Caki2 (cell line): ENCODE measurements around the gene NXN. TPM values are rescaled to one million over a fixed set of nuclear protein-coding genes. Genes with fewer than 3 reads are reported as not detected.
"Not testable (repeated sequence)": the region's sequence is repeated elsewhere in the genome, so short reads cannot be mapped to it uniquely, and the experiment has no call there.

Source experiments
- DNase-seq: peaks from one replicate; pipeline ENCODE4 v3.0.0-alpha.2; 2015; ENCODE audit warnings: low read depth
- in situ Hi-C: cut with HindIII; loops from 2 replicates; pipeline ENCODE4 v1.10.0; 2016; ENCODE audit warnings: low sequenced_read_pairs, low pct_unique_long_range_greater_than_20kb, mixed read lengths
- total RNA-seq: library from RNA; depleted of rRNA; stranded (reverse); fragments of >200 nt; shearing (Covaris generic); gene quantifications from 2 replicates; pipeline ENCODE4 v1.2.3, GENCODE V29; 2014; ENCODE audit warnings: low replicate concordance

NXN gene
- total RNA-seq, 1 experiment from 2014 or later = 65.7 TPM

DNA sequence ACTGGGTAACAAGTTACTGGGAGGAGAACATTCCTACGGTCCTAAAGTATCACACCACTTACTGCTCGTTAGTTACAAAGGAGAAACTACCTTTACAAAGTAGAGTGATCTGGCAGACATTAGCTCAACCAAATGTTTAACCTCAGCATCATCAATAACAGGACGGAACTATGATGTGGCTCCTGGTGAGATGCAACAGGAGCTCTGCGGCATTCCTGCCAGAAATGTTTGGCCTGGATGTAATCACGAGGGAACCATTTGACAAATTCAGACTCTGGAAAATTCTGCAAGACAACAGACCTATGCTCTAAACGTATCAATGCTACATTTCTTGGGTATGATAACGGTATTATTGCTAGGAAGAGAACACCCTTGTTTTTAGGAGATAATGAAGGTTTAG, 117.0 kb downstream of the NXN start:
- in situ Hi-C loops = no loop called here
- no peak for DNase-seq

- no peak for DNase-seq
- in situ Hi-C loops = no loop called here
These were observed 118.2 kb downstream of the NXN start for GRCh38 chr17:861364-861763.

GRCh38 chr17:860805-861204, 118.8 kb downstream of the NXN start:
- in situ Hi-C loops = no loop called here
- no peak for DNase-seq

DNA sequence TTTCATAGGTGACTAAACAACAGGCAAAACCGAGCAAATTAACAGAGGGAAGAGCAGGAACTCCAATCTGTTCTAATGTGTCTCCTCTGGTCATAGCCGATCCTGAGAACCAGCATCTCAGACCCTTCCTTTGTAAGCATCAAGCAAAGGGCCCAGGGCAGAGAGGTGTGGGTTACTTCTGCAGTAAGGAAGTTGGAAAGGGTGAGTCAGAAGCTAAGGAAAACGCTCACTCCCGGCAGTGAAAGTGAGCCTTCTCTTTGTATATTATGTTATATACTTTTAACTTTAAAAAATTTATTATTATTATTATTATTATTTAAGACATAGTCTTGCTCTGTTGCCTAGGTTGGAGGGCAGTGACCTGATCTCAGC, 119.8 kb downstream of the NXN start:
- no peak for DNase-seq
- in situ Hi-C loops = no loop called here

DNA sequence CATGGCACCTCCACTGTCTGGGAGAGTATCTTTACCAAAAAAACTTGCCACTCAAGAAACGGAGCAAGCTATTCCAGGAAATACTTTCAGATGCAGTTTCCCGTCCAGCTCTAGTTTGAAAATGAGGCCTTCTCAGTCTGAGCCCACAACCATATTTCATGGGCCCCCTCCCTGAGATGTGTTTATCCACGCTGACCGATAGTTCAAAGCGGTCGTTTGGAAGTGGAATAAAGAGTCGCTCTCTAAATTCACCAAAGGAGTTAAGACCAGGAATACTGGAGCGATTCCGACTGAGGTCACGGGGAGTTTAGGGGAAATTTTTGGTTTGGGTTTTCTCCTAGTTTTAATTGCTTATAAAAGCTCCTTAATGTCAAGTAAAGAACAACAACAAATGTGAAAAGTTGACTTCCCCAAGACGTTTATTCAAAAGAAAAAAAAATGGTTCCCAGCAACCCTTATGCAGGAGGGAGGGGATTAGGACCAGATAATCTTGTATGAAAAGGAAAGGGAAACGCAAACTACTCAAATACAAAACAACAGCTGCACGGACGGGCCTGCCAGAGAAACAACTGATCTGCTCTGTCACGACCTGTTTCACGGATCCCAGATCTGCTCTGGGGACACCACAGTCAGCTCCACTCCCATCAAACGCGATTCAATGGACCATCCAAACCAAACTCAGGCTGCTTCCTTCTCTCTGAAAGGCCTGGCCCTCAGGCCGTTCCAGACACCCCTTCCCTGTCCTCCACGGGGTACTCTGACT, 120.3 kb downstream of the NXN start:
- in situ Hi-C loops = no loop called here
- DNase-seq = no peak

- in situ Hi-C loops = no loop called here
These were observed 123.4 kb downstream of the NXN start for GRCh38 chr17:856149-856548.

DNA sequence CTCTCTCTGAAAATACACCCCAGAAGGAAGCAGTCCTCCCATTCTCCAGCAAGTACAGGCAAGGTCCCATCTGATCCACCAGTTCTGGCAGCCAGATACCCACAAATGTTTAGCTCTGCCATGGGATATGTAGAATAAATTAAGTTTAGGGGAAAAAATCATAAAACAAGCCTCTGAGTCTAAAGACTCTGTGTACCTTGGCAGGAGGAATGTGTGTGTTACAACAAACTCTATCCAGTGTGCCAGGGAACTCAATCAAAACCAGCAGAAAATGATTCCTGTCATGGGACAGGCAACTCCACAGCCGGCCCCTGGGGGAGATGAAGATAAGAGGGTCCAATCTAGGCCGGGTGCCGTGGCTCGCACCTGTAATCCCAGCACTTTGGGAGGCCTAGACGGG, 124.0 kb downstream of the NXN start:
- in situ Hi-C loops = no loop called here
- DNase-seq = no peak

More at GRCh38 chr17:856149-856548, 123.4 kb downstream of the NXN start:
- no peak for DNase-seq

- in situ Hi-C loops, DNase-seq: not testable (repeated sequence)
These were observed 126.7 kb downstream of the NXN start for GRCh38 chr17:852850-853249.

DNA sequence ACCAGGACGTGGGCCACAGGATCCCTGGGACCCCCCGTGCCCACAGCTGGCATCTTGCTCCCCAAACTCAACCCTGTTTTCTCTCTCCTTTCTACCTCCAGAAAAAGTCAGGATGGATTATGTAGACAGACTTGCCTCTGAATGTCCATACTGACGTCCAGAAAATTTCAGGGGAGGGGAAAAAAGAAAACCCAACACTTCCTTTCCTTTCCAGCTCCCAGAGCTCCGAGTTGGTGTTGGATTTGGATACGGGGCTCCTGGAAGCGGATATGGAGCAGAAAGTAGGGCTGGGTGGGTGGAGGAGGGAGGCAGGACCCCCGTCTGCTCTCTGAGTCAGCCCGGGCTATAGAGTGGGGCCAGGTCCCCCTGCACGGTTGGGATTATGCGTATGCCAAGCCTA, 127.2 kb downstream of the NXN start:
- in situ Hi-C loops = no loop called here

GRCh38 chr17:851924-852323, 127.7 kb downstream of the NXN start:
- no peak for DNase-seq
- in situ Hi-C loops = no loop called here

More for the DNA sequence above, 127.2 kb downstream of the NXN start:
- DNase-seq = no peak

- no peak for DNase-seq
- in situ Hi-C loops = no loop called here
These were observed 128.5 kb downstream of the NXN start for GRCh38 chr17:850851-851763.

DNA sequence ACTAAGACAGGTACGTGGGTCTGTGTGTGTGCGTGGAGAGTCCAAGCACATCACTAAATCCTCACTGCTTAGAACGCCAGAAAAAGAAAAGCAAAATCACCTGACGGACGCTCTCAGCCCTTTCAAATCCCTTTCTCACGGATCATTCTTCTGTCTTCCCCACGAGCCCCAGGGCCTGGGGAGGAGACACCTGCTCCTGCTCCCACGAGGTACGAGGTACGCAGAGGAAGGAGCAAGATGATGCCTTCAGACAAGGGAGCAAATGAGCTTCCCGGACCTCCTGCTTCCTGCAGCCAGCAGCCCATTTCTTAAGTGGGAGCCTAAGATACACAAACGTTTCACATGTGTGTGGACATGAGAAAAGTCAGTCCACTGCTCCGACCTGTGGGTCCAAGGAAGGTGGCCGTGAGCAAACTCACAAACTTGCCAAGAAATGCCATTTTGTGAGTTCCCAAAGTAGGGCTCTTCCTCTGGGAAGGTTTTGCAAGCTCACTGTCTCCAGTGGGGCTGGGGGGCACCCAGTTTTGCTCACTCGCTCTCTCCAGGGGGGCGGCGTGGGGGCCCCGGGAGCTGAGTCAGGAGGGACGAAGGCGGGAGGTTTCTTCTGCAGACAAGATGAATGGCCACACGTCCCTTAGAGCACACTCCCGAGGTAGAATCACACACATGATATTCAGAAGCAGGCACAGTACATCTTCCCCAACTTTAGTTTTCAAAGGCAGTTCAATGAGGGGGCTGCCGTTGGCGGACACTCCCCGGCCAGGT, 129.3 kb downstream of the NXN start:
- in situ Hi-C loops = no loop called here
- DNase-seq = no peak

DNA sequence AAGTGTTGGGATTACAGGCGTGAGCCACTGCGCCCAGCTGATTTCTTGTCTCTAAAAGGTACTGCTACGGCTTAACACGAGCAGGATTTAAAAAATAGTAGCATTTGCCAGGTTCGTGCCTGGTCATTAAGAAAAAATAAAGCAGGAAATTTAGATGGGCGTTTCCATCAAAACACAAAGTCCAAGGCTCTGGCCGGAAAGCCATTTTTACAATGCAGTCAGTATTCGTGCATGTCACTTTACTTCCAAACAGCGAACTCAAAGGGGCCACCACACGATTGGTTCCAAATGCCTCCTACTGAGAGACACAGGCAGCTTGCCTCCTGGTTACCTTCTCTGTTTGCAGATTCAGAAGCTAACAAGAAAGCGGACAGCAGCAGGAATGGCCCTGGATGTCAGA, 131.2 kb downstream of the NXN start:
- DNase-seq = no peak
- in situ Hi-C loops = no loop called here

- DNase-seq = no peak
- in situ Hi-C loops = no loop called here
These were observed 132.4 kb downstream of the NXN start for GRCh38 chr17:846901-847843.

- no peak for DNase-seq
- in situ Hi-C loops = no loop called here
These were observed 138.3 kb downstream of the NXN start for GRCh38 chr17:841313-841712.

GRCh38 chr17:838486-838885, 141.1 kb downstream of the NXN start:
- in situ Hi-C loops = no loop called here
- no peak for DNase-seq

- DNase-seq = no peak
- in situ Hi-C loops = no loop called here
These were observed 143.4 kb downstream of the NXN start for GRCh38 chr17:836151-836550.

DNA sequence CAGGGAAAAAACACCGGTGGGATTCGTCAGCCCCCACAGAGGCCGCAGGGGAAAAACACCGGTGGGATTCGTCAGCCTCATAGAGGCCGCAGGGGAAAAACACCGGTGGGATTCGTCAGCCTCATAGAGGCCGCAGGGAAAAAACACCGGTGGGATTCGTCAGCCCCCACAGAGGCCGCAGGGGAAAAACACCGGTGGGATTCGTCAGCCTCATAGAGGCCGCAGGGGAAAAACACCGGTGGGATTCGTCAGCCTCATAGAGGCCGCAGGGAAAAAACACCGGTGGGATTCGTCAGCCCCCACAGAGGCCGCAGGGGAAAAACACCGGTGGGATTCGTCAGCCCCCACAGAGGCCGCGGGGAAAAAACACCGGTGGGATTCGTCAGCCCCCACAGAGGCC, 143.9 kb downstream of the NXN start:
- in situ Hi-C loops, DNase-seq: not testable (repeated sequence)
